Measurements from ENCODE around the gene SLC16A10.

GRCh38 chr6:111088668-111089003 lies 1.3 kb downstream of the SLC16A10 start:
- TF ChIP-seq POLR2A (IDR thresholded peaks at IDR 0.05; ENCODE audit: low read length) (no peak), GATA1 (IDR thresholded peaks at IDR 0.05; ENCODE audit: low read depth, low read length) (no peak)
